ENCODE results near the gene GABPA. TPM values are rescaled to one million over a fixed set of nuclear protein-coding genes. Genes with fewer than 3 reads are reported as not detected.
"Not testable (repeated sequence)": the region's sequence is repeated elsewhere in the genome, so short reads cannot be mapped to it uniquely, and the experiment has no call there.

Gene GABPA
- total RNA-seq (2014; rRNA removed; shearing (Covaris generic)), result 15.5 and 22.8 TPM in 2 replicates

- DNase-seq (ENCODE audit: low spot score), result peak; percentile 100
These were observed at the start of gene GABPA, which contains the start of gene ATP5PF for GRCh38 chr21:25734904-25735645. Gene GABPA, plus strand, starts transcription at chr21:25734972. Its CDS starts 6,627 bp downstream, at chr21:25741599. Gene ATP5PF, minus strand, starts transcription at chr21:25734904. Its CDS starts 5,110 bp downstream, at chr21:25729794.

- DNase-seq (ENCODE audit: low spot score), result no peak
These were observed 47.0 kb upstream of the GABPA start for GRCh38 chr21:25687787-25688186.

- DNase-seq (ENCODE audit: low spot score), result no peak
These were observed 46.3 kb upstream of the GABPA start for GRCh38 chr21:25688275-25689155.

- no peak for DNase-seq (ENCODE audit: low spot score)
These were observed 45.5 kb upstream of the GABPA start for GRCh38 chr21:25689226-25689625.

GRCh38 chr21:25691976-25692375 is 42.8 kb upstream of the GABPA start:
- DNase-seq (ENCODE audit: low spot score), result no peak

- not testable (repeated sequence) for DNase-seq (ENCODE audit: low spot score)
These were observed 39.3 kb upstream of the GABPA start for GRCh38 chr21:25695461-25695860.

GRCh38 chr21:25700741-25701140 is 34.0 kb upstream of the GABPA start:
- DNase-seq (ENCODE audit: low spot score), result no peak

GRCh38 chr21:25701529-25701928 is 33.2 kb upstream of the GABPA start:
- DNase-seq (ENCODE audit: low spot score), result no peak

GRCh38 chr21:25708467-25709065 is 26.2 kb upstream of the GABPA start:
- no peak for DNase-seq (ENCODE audit: low spot score)

- DNase-seq (ENCODE audit: low spot score), result no peak
These were observed 25.0 kb upstream of the GABPA start for GRCh38 chr21:25709684-25710265.

- no peak for DNase-seq (ENCODE audit: low spot score)
These were observed 24.2 kb upstream of the GABPA start for GRCh38 chr21:25710550-25710949.

GRCh38 chr21:25714066-25714465 is 20.7 kb upstream of the GABPA start:
- not testable (repeated sequence) for DNase-seq (ENCODE audit: low spot score)

- DNase-seq (ENCODE audit: low spot score), result peak; percentile 41
These were observed 17.2 kb upstream of the GABPA start for GRCh38 chr21:25717491-25718147.

GRCh38 chr21:25721987-25722386 is 12.8 kb upstream of the GABPA start:
- DNase-seq (ENCODE audit: low spot score), result no peak

GRCh38 chr21:25722631-25723030 is 12.1 kb upstream of the GABPA start:
- DNase-seq (ENCODE audit: low spot score), result no peak

- DNase-seq (ENCODE audit: low spot score), result no peak
These were observed 2.5 kb upstream of the GABPA start for GRCh38 chr21:25732091-25732760.

GRCh38 chr21:25733859-25734653 is 716 bp upstream of the GABPA start:
- no peak for DNase-seq (ENCODE audit: low spot score)

GRCh38 chr21:25734654-25734903 is 193 bp upstream of the GABPA start:
- no peak for DNase-seq (ENCODE audit: low spot score)

- peak; percentile 79 for DNase-seq (ENCODE audit: low spot score)
These were observed 1.1 kb downstream of the GABPA start for GRCh38 chr21:25735646-25736597.

All from H4 (cell line).